Ovary (tissue), 3 donors: ENCODE data around the gene IL1RAPL2.

Experiments
- CTCF ChIP-seq, 3 donors: fragments of 450-650 bp in 2 of 3; fragments of 200-600 bp in 1 of 3; IDR thresholded peaks; one replicate each; pipeline versions ENCODE4 v1.5.1 to v1.8.0; 2016 to 2022; ENCODE audit warnings: antibody characterized with exemption in 3 of 3, mild to moderate bottlenecking in 1 of 3
- EP300 ChIP-seq: sonication (generic); formaldehyde crosslinking; IDR thresholded peaks from one replicate; pipeline ENCODE4 v1.6.1; 2017; ENCODE audit warnings: antibody characterized with exemption
- POLR2A ChIP-seq: fragments of 450-650 bp; IDR thresholded peaks from one replicate; pipeline ENCODE4 v1.6.1; 2017; ENCODE audit warnings: antibody characterized with exemption, mild to moderate bottlenecking, moderate library complexity
- donor health status: DM: no; HTN: no; CAD: no.

GRCh38 chrX:104852241-104852640 lies 286.2 kb downstream of the IL1RAPL2 start:
- TF ChIP-seq CTCF (IDR thresholded peaks at IDR 0.05) (no peak), POLR2A (no peak), EP300 (no peak)
